Stomach (tissue), 9 donors: Measurements from ENCODE around the gene SNAP25. TPM values are rescaled to one million over a fixed set of nuclear protein-coding genes. Genes with fewer than 3 reads are reported as not detected.

ENCODE experiments used
- DNase-seq, 2 donors: peaks; one replicate each; pipeline versions ENCODE4 v3.0.0 to v3.0.0-alpha.2; 2013 to 2019
- H3K27ac ChIP-seq, 5 donors: fragments of 200-600 bp in 4 of 5; sonication (generic) in 4 of 5; one replicate each; pipeline ENCODE4 v1.5.1; 2013 to 2019; ENCODE audit warnings: mild to moderate bottlenecking in 1 of 5, moderate library complexity in 1 of 5
- H3K27me3 ChIP-seq, 3 donors: fragments of 200-600 bp; sonication (generic); one replicate each; pipeline ENCODE4 v1.5.1; 2017 to 2019; ENCODE audit warnings: mixed run types in 1 of 3
- H3K36me3 ChIP-seq, 4 donors: fragments of 200-600 bp; sonication (generic); 1 replicate in 3 of 4; 2 replicates in 1 of 4; pipeline ENCODE4 v1.5.1; 2016 to 2019
- H3K4me1 ChIP-seq, 4 donors: fragments of 200-600 bp; sonication (generic); one replicate each; pipeline ENCODE4 v1.5.1; 2016 to 2019
- H3K4me3 ChIP-seq, 4 donors: fragments of 200-600 bp; sonication (generic) in 3 of 4; one replicate each; pipeline ENCODE4 v1.5.1; 2016 to 2019; ENCODE audit warnings: mild to moderate bottlenecking in 1 of 4
- H3K9me3 ChIP-seq, 4 donors: fragments of 200-600 bp; sonication (generic); one replicate each; pipeline ENCODE4 v1.5.1; 2016 to 2019
- EP300 ChIP-seq: sonication (generic); formaldehyde crosslinking; IDR thresholded peaks from one replicate; pipeline ENCODE4 v1.6.1; 2017; ENCODE audit warnings: antibody characterized with exemption
- POLR2A ChIP-seq, 4 donors: fragments of 450-650 bp; IDR thresholded peaks; one replicate each; pipeline ENCODE4 v1.6.1; 2016; ENCODE audit warnings: antibody characterized with exemption in 4 of 4, control low read depth in 2 of 4, mild to moderate bottlenecking in 1 of 4, moderate library complexity in 1 of 4
- POLR2AphosphoS5 ChIP-seq, 3 donors: sonication (generic); formaldehyde crosslinking; IDR thresholded peaks; one replicate each; pipeline ENCODE4 v1.6.1; 2016; ENCODE audit warnings: antibody characterized with exemption in 3 of 3
- WGBS, 5 donors: extraction: QIAGEN DNeasy Blood & Tissue Kit in 3 of 5; methylation state at CpG; one replicate each; pipeline versions ENCODE4 v1.1.5 to v1.1.7; 2013 to 2018; 5-methylcytosine and 5-hydroxymethylcytosine counted together
- intact Hi-C: fragments of 100-400 bp; cut with DNase I; formaldehyde crosslinking; loops from one replicate; pipeline ENCODE4 v1.15.1; 2023; ENCODE audit warnings: low total_unique reads
- polyA plus RNA-seq, 3 donors: library from polyadenylated mRNA; stranded (reverse); fragments of 200-250 nt; gene quantifications; one replicate each; pipeline ENCODE4 v1.2.3, GENCODE V29; 2013
- total RNA-seq, 5 donors: library from RNA; depleted of rRNA; stranded (reverse); fragments of >200 nt; gene quantifications; one replicate each; pipeline versions ENCODE4 v1.1.0 to v1.2.3, GENCODE V29; 2014 to 2016
- TF ChIP-seq, protein P1 (sequence below), 7 experiments: fragments of 450-650 bp in 4 of 7; fragments of 200-600 bp in 3 of 7; sonication (generic) in 3 of 7; IDR thresholded peaks; one replicate each; pipeline ENCODE4 v1.5.1; 2016 to 2019; ENCODE audit warnings: antibody characterized with exemption in 7 of 7, control low read depth in 2 of 7, mild to moderate bottlenecking in 1 of 7
- donor health status: healthy with polysubstance abuse.
- donor health status: Bipolar disorder and iron deficiency.
- donor health status: healthy.

The SNAP25 gene
- total and polyA plus RNA-seq, 8 donors: 1.8 to 12.5 (median 2.8) TPM; not detected in 1

DNA sequence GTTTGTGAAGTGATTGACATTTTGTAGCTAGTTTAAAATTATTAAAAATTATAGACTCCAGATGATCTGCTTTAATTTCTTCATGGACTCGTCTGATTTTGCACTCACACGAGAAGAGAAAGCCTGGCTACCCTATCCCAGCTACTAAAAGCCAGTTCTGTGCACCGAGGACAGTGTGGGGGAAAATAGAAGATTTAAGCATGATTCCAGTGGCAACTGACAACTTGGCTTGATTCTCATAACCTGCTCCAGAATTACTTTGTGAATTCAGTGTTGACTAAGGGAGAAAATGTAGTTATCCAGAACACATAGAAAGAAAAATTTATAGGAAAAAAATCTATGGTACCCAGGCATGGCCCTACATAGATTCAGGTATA, 88.7 kb downstream of the SNAP25 start:
- Histone ChIP-seq H3K36me3 (no peaks in the 10 kb centered on the region), H3K27ac (no peak overlapping the region), H3K4me3 (no peak overlapping the region), H3K9me3 (no peaks in the 10 kb centered on the region), H3K4me1 (no peaks in the 10 kb centered on the region), H3K27me3 (no peaks in the 10 kb centered on the region)
- DNase-seq: no peak
- intact Hi-C loops: no loop called here
- 35 to 48% (median 42%) methylated on average over 3 of the region's 3 CpGs for WGBS, 5 donors
- no peak for TF ChIP-seq EP300
- TF ChIP-seq, protein P1, sequence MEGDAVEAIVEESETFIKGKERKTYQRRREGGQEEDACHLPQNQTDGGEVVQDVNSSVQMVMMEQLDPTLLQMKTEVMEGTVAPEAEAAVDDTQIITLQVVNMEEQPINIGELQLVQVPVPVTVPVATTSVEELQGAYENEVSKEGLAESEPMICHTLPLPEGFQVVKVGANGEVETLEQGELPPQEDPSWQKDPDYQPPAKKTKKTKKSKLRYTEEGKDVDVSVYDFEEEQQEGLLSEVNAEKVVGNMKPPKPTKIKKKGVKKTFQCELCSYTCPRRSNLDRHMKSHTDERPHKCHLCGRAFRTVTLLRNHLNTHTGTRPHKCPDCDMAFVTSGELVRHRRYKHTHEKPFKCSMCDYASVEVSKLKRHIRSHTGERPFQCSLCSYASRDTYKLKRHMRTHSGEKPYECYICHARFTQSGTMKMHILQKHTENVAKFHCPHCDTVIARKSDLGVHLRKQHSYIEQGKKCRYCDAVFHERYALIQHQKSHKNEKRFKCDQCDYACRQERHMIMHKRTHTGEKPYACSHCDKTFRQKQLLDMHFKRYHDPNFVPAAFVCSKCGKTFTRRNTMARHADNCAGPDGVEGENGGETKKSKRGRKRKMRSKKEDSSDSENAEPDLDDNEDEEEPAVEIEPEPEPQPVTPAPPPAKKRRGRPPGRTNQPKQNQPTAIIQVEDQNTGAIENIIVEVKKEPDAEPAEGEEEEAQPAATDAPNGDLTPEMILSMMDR (IDR thresholded peaks at IDR 0.05): no peak
- TF ChIP-seq POLR2AphosphoS5 (IDR thresholded peaks at IDR 0.05): no peak
- no peak for TF ChIP-seq POLR2A (IDR thresholded peaks at IDR 0.05)

DNA sequence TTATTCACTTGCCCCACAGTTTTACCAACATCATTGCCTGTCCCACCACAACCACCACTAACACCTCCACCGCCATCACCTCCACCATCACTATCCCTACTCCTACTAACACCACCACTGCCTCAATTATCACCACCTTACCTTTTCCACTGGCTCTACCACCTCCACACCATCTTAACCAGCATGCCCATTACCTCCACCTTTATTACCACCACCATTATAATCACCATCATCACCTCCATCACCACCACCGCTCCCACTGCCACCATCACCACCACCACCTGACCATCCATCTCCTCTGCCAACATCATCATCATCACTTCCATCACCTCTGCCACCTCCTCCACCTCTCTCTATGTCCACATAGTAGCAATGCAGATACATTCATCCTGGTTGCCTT, 90.0 kb downstream of the SNAP25 start:
- Histone ChIP-seq H3K36me3 (no peaks in the 10 kb centered on the region), H3K4me1 (no peaks in the 10 kb centered on the region), H3K4me3 (no peak overlapping the region), H3K9me3 (no peaks in the 10 kb centered on the region), H3K27ac (no peak overlapping the region), H3K27me3 (no peaks in the 10 kb centered on the region)
- intact Hi-C loops: no loop called here
- WGBS, 5 donors: 49 to 100% (median 68%) methylated on average over 2 of the region's 2 CpGs
- TF ChIP-seq EP300 (no peak), POLR2AphosphoS5 (IDR thresholded peaks at IDR 0.05) (no peak), POLR2A (IDR thresholded peaks at IDR 0.05) (no peak)
- TF ChIP-seq, protein P1 (IDR thresholded peaks at IDR 0.05): no peak
- no peak for DNase-seq

DNA sequence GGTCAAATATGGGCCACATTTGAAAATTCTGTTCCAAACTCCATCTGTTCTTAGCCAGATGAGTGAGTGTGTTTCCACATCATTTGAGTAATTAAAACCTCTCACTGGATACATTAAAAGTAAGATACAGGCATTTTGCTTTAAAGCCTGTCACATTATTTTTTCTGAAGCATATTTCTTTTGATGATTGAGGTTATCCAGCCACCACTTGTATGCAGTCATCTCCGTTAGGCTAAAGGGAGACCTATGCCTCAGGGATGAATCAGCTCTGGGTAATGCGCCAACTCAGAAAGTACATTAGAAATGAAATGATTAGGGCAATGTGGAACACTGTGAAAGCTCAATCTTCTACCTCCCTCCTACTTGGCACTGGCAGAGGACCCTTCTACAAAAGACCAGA, 90.7 kb downstream of the SNAP25 start:
- Histone ChIP-seq H3K9me3 (no peaks in the 10 kb centered on the region), H3K36me3 (no peaks in the 10 kb centered on the region), H3K4me1 (no peaks in the 10 kb centered on the region), H3K27ac (no peak overlapping the region), H3K4me3 (no peak overlapping the region), H3K27me3 (no peaks in the 10 kb centered on the region)
- TF ChIP-seq, protein P1 (IDR thresholded peaks at IDR 0.05): no peak
- no peak for TF ChIP-seq EP300
- no peak for TF ChIP-seq POLR2AphosphoS5 (IDR thresholded peaks at IDR 0.05)
- no peak for TF ChIP-seq POLR2A (IDR thresholded peaks at IDR 0.05)
- 58 to 82% (median 78%) methylated on average over 2 of the region's 2 CpGs for WGBS, 5 donors
- intact Hi-C loops: no loop called here
- peak in 1 of 2 donors; percentile 67 for DNase-seq

DNA sequence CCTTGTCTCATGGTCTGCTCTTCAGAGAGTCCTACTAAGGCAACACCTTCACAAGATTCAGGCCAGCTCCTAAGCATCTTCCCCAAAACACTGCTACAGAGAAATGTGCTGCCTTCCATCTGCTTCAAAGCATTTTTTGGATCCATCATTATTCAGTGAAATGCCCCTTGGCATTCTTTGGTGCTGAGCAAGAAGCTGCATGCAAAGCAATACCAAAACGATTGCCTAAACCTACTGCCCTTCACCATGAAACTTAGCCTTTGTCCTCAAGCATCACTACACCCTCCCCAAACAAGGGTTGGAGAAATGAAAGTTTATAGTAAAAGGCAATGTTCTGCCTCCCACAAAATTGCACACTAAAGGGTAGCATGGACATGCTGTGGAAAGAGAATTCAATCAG, 93.5 kb downstream of the SNAP25 start:
- Histone ChIP-seq H3K9me3 (peaks cover 0 to 6% (median 0%) of the 10 kb centered on the region in 4 donors), H3K27ac (no peak overlapping the region), H3K36me3 (no peaks in the 10 kb centered on the region), H3K4me3 (no peak overlapping the region), H3K27me3 (no peaks in the 10 kb centered on the region), H3K4me1 (no peaks in the 10 kb centered on the region)
- WGBS, 5 donors: 63 to 78% (median 77%) methylated on average over 1 of the region's 1 CpG
- no peak for DNase-seq
- intact Hi-C loops: no loop called here
- no peak for TF ChIP-seq POLR2AphosphoS5 (IDR thresholded peaks at IDR 0.05)
- TF ChIP-seq, protein P1 (IDR thresholded peaks at IDR 0.05): no peak
- no peak for TF ChIP-seq EP300
- TF ChIP-seq POLR2A (IDR thresholded peaks at IDR 0.05): no peak
